ENCODE measurements around the gene STUB1. TPM values are rescaled to one million over a fixed set of nuclear protein-coding genes. Genes with fewer than 3 reads are reported as not detected.

STUB1 gene
- total and polyA plus RNA-seq, 2 donors (not counting 1 experiment from before 2014, with no cell fraction given): 94.3 to 116 TPM

DNA sequence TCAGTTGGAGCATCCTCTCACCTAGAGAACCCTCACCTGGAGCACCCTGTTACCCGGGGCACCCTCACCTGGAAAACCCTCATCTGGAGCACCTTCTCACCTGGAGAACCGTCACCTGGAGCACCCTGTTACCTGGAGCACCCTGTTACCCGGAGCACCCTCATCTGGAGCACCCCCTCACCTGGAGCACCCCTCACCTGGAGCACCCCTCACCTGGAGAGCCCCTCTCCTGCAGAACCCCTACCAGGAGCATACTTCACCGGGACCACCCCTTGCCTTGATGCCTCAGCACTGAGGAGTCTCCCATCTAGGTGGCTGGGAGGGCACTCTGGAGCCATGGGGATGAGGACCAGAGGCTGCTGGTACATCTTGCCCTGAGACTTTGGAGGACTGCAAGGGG lies 28.7 kb downstream of the STUB1 start:
- WGBS (ENCODE audit: insufficient coverage): 80% methylated on average over 3 of the region's 4 CpGs
- Histone ChIP-seq H3K9me3 (ENCODE audit: control extremely low read depth in 1 of 3, control insufficient read depth in 2 of 3, insufficient read depth in 1 of 3, low read length in 2 of 3) (peaks cover 0 to 17% (median 0%) of the 10 kb centered on the region in 3 donors), H3K79me2 (ENCODE audit: control insufficient read depth, insufficient read depth, low read length) (no peaks in the 10 kb centered on the region), H3K27me3 (replicated peaks in 1 of 4; ENCODE audit: control extremely low read depth in 1 of 4, control insufficient read depth in 3 of 4, insufficient read depth in 4 of 4, low read length in 3 of 4) (peaks cover 0 to 73% (median 35%) of the 10 kb centered on the region in 4 experiments), H3K9ac (ENCODE audit: low read length) (no peak overlapping the region), H4K20me1 (ENCODE audit: control insufficient read depth, insufficient read depth, low read length, poor library complexity, severe bottlenecking) (no peaks in the 10 kb centered on the region), H3K4me3 (ENCODE audit: control extremely low read depth in 1 of 5, extremely low read depth in 1 of 5, insufficient read depth in 1 of 5, low read depth in 2 of 5, low read length in 4 of 5) (no peak overlapping the region), H3K36me3 (replicated peaks in 1 of 2; ENCODE audit: control extremely low read depth in 1 of 2, control insufficient read depth in 1 of 2, extremely low read depth in 1 of 2, insufficient read depth in 2 of 2, low read length in 1 of 2) (no peaks in the 10 kb centered on the region), H3K4me1 (ENCODE audit: control insufficient read depth in 2 of 2, insufficient read depth in 2 of 2, low read length in 2 of 2) (peaks cover 10 to 12% of the 10 kb centered on the region in 2 donors), H3K27ac (ENCODE audit: low read length in 2 of 2) (no peak overlapping the region), H2AFZ (ENCODE audit: insufficient read depth, low read depth, low read length, poor library complexity, severe bottlenecking) (no peak overlapping the region), H3K4me2 (replicated peaks; ENCODE audit: low read depth, low read length, poor library complexity, severe bottlenecking) (no peak overlapping the region)
- Mint-ChIP-seq H3K27me3 (peaks cover 26% of the 10 kb centered on the region), H3K27ac (no peak overlapping the region), H3K4me1 (peaks cover 4% of the 10 kb centered on the region), H3K9me3 (ENCODE audit: insufficient read depth) (no peaks in the 10 kb centered on the region), H3K4me3 (no peak overlapping the region)
- POLR2A ChIA-PET: no interaction called here
- TF ChIP-seq EZH2 (IDR thresholded peaks at IDR 0.05; ENCODE audit: borderline replicate concordance, insufficient read depth, low read depth, low read length, poor library complexity, severe bottlenecking): no peak
- TF ChIP-seq, protein P1, sequence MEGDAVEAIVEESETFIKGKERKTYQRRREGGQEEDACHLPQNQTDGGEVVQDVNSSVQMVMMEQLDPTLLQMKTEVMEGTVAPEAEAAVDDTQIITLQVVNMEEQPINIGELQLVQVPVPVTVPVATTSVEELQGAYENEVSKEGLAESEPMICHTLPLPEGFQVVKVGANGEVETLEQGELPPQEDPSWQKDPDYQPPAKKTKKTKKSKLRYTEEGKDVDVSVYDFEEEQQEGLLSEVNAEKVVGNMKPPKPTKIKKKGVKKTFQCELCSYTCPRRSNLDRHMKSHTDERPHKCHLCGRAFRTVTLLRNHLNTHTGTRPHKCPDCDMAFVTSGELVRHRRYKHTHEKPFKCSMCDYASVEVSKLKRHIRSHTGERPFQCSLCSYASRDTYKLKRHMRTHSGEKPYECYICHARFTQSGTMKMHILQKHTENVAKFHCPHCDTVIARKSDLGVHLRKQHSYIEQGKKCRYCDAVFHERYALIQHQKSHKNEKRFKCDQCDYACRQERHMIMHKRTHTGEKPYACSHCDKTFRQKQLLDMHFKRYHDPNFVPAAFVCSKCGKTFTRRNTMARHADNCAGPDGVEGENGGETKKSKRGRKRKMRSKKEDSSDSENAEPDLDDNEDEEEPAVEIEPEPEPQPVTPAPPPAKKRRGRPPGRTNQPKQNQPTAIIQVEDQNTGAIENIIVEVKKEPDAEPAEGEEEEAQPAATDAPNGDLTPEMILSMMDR (IDR thresholded peaks at IDR 0.05): no peak
- DNase-seq (no peak), ATAC-seq (ENCODE audit: low read depth) (no peak)
- intact Hi-C loops (cut with micrococcal nuclease): no loop called here
- CTCF ChIA-PET: interaction anchor here (7.6 kb wide), 1 partner anchor 76 kb away, joined by 94 read pairs; the partner anchor contains the start of genes CHTF18 and RPUSD1

DNA sequence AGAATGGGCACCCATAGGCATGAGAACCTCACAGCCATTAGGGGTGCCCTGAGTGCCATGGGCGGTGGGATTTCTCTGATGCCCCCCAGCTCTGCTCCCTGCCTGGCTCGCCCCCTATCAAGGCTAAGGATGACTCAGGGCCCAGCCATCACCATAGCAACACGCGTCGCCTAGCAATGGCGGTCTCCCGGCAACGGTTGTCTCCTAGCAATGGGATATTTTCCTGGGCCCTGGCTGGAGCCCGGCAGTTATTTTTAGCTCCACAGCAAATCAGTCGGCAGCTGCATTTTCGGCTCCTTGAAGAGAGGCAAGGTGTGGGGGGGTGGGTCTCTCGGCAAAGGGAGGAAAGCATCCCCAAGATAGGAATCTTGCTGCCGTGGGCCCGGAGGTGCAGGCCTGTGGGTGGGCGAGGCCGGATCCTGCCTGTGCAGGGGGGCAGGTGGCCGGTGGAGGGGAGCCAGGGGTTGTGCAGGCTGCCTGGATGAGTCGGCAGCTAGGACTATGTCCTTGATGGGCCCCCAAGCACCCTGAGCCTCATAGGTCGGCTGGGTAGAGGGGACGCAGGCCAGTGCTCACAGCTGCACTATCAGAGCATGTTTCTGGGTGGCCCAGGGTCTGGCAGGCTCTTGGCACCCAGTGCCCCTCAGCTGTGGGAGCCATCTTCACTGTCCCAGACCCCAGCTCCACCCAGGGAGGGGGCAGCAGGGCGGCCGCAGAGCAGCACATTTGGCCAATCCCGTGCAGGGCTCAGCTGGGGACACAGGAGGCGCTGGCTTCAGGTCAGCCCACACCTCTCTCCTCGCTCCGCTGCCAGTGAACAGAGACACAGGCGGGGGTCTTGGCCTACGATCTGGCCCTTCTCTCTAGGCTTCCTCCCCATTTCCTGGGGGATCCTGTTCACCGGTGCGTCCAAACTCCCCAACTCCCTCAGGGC lies 29.6 kb downstream of the STUB1 start:
- H3K27ac ChIP-seq (ENCODE audit: low read length in 2 of 2): no peak overlapping the region
- ChIA-PET CTCF (interaction anchor here (0.7 to 7.6 kb wide), 6 partner anchors 11 to 350 kb away, joined by 3 to 94 read pairs (median 3); partner anchors contain the start of genes ANTKMT, CHTF18 and RPUSD1), POLR2A (no interaction called here)
- H3K4me1 ChIP-seq (ENCODE audit: control insufficient read depth in 2 of 2, insufficient read depth in 2 of 2, low read length in 2 of 2): peaks cover 13 to 16% of the 10 kb centered on the region in 2 donors
- Mint-ChIP-seq H3K4me1 (peaks cover 4% of the 10 kb centered on the region), H3K4me3 (no peak overlapping the region), H3K27ac (no peak overlapping the region), H3K9me3 (ENCODE audit: insufficient read depth) (no peaks in the 10 kb centered on the region), H3K27me3 (peaks cover 26% of the 10 kb centered on the region)
- H3K36me3 ChIP-seq (replicated peaks in 1 of 2; ENCODE audit: control extremely low read depth in 1 of 2, control insufficient read depth in 1 of 2, extremely low read depth in 1 of 2, insufficient read depth in 2 of 2, low read length in 1 of 2): no peaks in the 10 kb centered on the region
- H2AFZ ChIP-seq (ENCODE audit: insufficient read depth, low read depth, low read length, poor library complexity, severe bottlenecking): no peak overlapping the region
- H3K9me3 ChIP-seq (ENCODE audit: control extremely low read depth in 1 of 3, control insufficient read depth in 2 of 3, insufficient read depth in 1 of 3, low read length in 2 of 3): peaks cover 0 to 17% (median 0%) of the 10 kb centered on the region in 3 donors
- no peaks in the 10 kb centered on the region for H3K79me2 ChIP-seq (ENCODE audit: control insufficient read depth, insufficient read depth, low read length)
- peaks cover 0 to 72% (median 34%) of the 10 kb centered on the region in 4 experiments for H3K27me3 ChIP-seq (replicated peaks in 1 of 4; ENCODE audit: control extremely low read depth in 1 of 4, control insufficient read depth in 3 of 4, insufficient read depth in 4 of 4, low read length in 3 of 4)
- WGBS (ENCODE audit: insufficient coverage): 40% methylated on average over 30 of the region's 30 CpGs
- DNase-seq: no peak
- no peak overlapping the region for H3K4me3 ChIP-seq (ENCODE audit: control extremely low read depth in 1 of 5, extremely low read depth in 1 of 5, insufficient read depth in 1 of 5, low read depth in 2 of 5, low read length in 4 of 5)
- ATAC-seq (ENCODE audit: low read depth): no peak
- intact Hi-C loops (cut with micrococcal nuclease): loop anchor here (2.0 kb wide), 1 partner anchor 393 kb away; no protein-coding TSS in a partner anchor
- no peak overlapping the region for H3K9ac ChIP-seq (ENCODE audit: low read length)
- no peaks in the 10 kb centered on the region for H4K20me1 ChIP-seq (ENCODE audit: control insufficient read depth, insufficient read depth, low read length, poor library complexity, severe bottlenecking)
- H3K4me2 ChIP-seq (replicated peaks; ENCODE audit: low read depth, low read length, poor library complexity, severe bottlenecking): no peak overlapping the region
- TF ChIP-seq, protein P1 (IDR thresholded peaks at IDR 0.05): no peak
- no peak for TF ChIP-seq EZH2 (IDR thresholded peaks at IDR 0.05; ENCODE audit: borderline replicate concordance, insufficient read depth, low read depth, low read length, poor library complexity, severe bottlenecking)

All from B cell (primary cell).